GM19351 (cell line): ENCODE measurements around the gene ZBTB12.
"Not testable (repeated sequence)": the region's sequence is repeated elsewhere in the genome, so short reads cannot be mapped to it uniquely, and the experiment has no call there.

Experiments
- ATAC-seq: cut with Tn5 transposase; IDR thresholded peaks from one replicate; pipeline ENCODE4 v1.9.1; 2021; ENCODE audit warnings: mild to moderate bottlenecking, moderate library complexity; ENCODE audit not compliant: unreplicated experiment

Gene ZBTB12

DNA sequence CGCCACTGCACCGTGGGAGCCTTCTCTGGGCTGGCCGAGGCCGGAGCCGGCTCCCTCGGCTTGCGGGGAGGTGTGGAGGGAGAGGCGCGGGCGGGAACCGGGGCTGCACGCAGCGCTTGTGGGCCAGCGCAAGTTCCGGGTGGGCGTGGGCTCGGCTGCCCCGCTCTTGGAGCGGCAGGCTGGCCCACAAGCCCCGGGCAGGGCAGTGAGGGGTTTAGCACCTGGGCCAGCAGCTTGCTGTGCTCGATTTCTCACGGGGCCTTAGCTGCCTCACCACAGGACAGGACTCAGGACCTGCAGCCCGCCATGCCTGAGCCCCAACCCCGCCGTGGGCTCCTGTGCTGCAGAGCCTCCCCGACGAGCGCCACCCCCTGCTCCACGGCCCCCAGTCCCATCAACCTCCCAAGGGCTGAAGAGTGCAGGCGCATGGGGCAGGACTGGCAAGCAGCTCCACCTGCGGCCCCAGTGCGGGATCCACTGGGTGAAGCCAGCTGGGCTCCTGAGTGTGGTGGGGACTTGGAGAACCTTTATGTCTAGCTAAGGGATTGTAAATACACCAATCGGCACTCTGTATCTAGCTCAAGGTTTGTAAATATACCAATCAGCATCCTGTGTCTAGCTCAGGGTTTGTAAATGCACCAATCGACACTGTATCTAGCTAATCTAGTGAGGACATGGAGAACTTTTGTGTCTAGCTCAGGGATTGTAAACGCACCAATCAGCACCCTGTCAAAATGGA lies 49.7 kb downstream of the ZBTB12 start:
- not testable (repeated sequence) for ATAC-seq

DNA sequence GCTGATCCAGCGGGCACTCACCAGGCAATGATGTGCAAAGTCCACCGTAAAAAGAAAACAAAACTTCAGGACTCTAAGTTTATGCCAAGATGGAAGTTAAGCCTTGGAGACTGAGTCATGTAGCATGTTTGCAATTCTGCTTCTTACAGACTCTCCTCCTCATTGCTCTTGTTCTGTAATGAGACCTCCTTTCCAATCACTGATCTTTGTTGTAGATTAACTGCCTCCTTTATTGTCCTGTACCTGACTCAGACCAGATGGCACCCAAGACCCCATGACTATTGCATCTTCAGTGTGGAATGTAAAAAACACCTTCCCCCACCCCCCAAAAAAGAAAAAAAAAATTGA lies 50.4 kb downstream of the ZBTB12 start:
- no peak for ATAC-seq

DNA sequence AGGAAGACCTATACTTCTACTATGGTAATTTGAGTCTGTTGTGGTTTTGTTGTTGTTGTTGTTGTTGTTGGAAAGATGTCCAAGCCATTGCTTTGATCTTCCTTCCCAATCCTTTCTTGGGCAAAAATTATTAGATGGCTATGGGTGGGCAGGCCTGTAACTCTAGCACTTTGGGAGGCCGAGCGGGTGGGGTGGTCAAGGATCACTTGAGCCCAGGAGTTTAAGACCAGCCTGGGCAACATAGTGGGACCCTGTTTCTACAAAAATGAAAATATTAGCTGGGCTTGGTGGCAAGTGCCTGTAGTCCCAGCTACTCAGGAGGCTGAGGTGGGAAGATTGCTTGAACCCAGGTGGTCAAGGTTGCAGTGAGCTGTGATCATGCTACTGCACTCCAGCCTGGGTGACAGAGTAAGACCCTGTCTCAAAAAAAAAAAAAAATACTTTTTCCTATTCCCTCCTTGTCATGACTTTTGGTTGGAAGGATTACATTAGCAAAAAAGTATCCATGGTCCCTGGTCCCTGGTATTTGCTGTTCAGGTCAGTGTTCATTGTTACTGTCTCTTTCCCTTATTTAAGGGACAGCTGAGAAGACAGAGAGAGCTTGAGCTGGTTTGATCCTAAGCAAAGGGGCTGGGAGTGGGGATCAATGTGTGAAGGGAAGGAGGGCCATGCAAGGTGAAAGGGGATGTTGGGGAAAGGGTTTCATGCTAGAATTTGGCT lies 51.0 kb downstream of the ZBTB12 start:
- no peak for ATAC-seq
